HepG2 (cell line): ENCODE data around the gene FOXD1. TPM values are rescaled to one million over a fixed set of nuclear protein-coding genes. Genes with fewer than 3 reads are reported as not detected.

Experiments
- FOXP4 ChIP-seq: sonication (generic); formaldehyde crosslinking; IDR thresholded peaks from 2 replicates; pipeline ENCODE4 v1.4.0; 2020; ENCODE audit warnings: missing genetic modification reagents
- GMEB1 ChIP-seq: sonication (generic); formaldehyde crosslinking; IDR thresholded peaks from 2 replicates; pipeline ENCODE4 v1.5.1; 2020; ENCODE audit warnings: missing genetic modification reagents, mild to moderate bottlenecking, borderline replicate concordance
- GTF3A ChIP-seq: sonication (generic); formaldehyde crosslinking; conservative IDR thresholded peaks from 2 replicates; pipeline ENCODE4 v1.4.0; 2020; ENCODE audit warnings: mild to moderate bottlenecking, missing genetic modification reagents
- HDAC1 ChIP-seq: sonication (generic); formaldehyde crosslinking; IDR thresholded peaks from 2 replicates; pipeline ENCODE4 v1.5.1; 2020; ENCODE audit warnings: mild to moderate bottlenecking, missing genetic modification reagents
- ISL2 ChIP-seq: sonication (generic); formaldehyde crosslinking; IDR thresholded peaks from 2 replicates; pipeline ENCODE4 v1.5.0; 2020; ENCODE audit warnings: missing genetic modification reagents
- KDM2A ChIP-seq: sonication (generic); formaldehyde crosslinking; IDR thresholded peaks from 2 replicates; pipeline ENCODE4 v1.4.0; 2020; ENCODE audit warnings: low read depth, missing genetic modification reagents, borderline replicate concordance
- NCOA1 ChIP-seq: sonication (generic); formaldehyde crosslinking; IDR thresholded peaks from 2 replicates; pipeline ENCODE4 v1.9.0; 2021; ENCODE audit warnings: missing genetic modification reagents
- NR1H2 ChIP-seq: sonication (generic); formaldehyde crosslinking; IDR thresholded peaks from 2 replicates; pipeline ENCODE4 v1.8.1; 2022; ENCODE audit warnings: low read depth, missing genetic modification reagents, borderline replicate concordance
- PAXIP1 ChIP-seq: sonication (generic); formaldehyde crosslinking; conservative IDR thresholded peaks from 2 replicates; pipeline ENCODE4 v1.4.0; 2020; ENCODE audit warnings: mild to moderate bottlenecking, missing genetic modification reagents, moderate library complexity
- PBX3 ChIP-seq: sonication (generic); formaldehyde crosslinking; IDR thresholded peaks from 2 replicates; pipeline ENCODE4 v1.8.1; 2023; ENCODE audit warnings: missing genetic modification reagents, inconsistent platforms, borderline replicate concordance
- RNF2 ChIP-seq: fragments of 450-650 bp; conservative IDR thresholded peaks from 2 replicates; pipeline ENCODE4 v1.6.1; 2016; ENCODE audit warnings: low read depth
- SIX1 ChIP-seq: sonication (generic); formaldehyde crosslinking; IDR thresholded peaks from 2 replicates; pipeline ENCODE4 v1.4.0; 2020; ENCODE audit warnings: missing genetic modification reagents, borderline replicate concordance
- SNAI1 ChIP-seq: sonication (generic); formaldehyde crosslinking; IDR thresholded peaks from 2 replicates; pipeline ENCODE4 v1.5.0; 2020; ENCODE audit warnings: mild to moderate bottlenecking, missing genetic modification reagents, borderline replicate concordance
- SP1 ChIP-seq, 2 experiments: fragments of 450-650 bp in 1 of 2; sonication (generic) in 1 of 2; formaldehyde crosslinking in 1 of 2; IDR thresholded peaks; 2 replicates each; pipeline versions ENCODE4 v1.4.0 to v1.6.1; 2016 to 2020; ENCODE audit warnings: missing genetic modification reagents in 1 of 2
- SPEN ChIP-seq: sonication (generic); formaldehyde crosslinking; IDR thresholded peaks from 2 replicates; pipeline ENCODE4 v1.5.1; 2020; ENCODE audit warnings: low read depth, mild to moderate bottlenecking, missing genetic modification reagents
- ZBTB25 ChIP-seq: IDR thresholded peaks from 2 replicates; pipeline ENCODE4 v1.6.1; 2018; ENCODE audit warnings: missing genetic modification reagents
- ZNF850 ChIP-seq: sonication (generic); formaldehyde crosslinking; conservative IDR thresholded peaks from 2 replicates; pipeline ENCODE4 v1.9.0; 2021; ENCODE audit warnings: mild to moderate bottlenecking, missing genetic modification reagents
- ZSCAN12 ChIP-seq: sonication (generic); formaldehyde crosslinking; IDR thresholded peaks from 2 replicates; pipeline ENCODE4 v1.9.0; 2021; ENCODE audit warnings: mild to moderate bottlenecking, missing genetic modification reagents
- polyA plus RNA-seq, 8 experiments: library from polyadenylated mRNA; depleted of rRNA in 3 of 8; stranded (reverse) in 7 of 8; unstranded in 1 of 8; fragments of >200 nt; fragmentation: Illumina TruSeq in 4 of 8; extraction: Trizol in 4 of 8; gene quantifications; 2 replicates each; pipeline versions ENCODE4 v1.2.1 to v1.2.3, GENCODE V29; 2011 to 2016; ENCODE audit warnings: low read depth in 4 of 8, missing spikeins in 1 of 8, mixed read lengths in 1 of 8; ENCODE audit not compliant: insufficient read depth in 1 of 8
- total RNA-seq, 5 experiments: library from RNA; depleted of rRNA; stranded (reverse); fragments of >200 nt; fragmentation: Illumina TruSeq; extraction: Trizol; gene quantifications; 2 replicates each; pipeline ENCODE4 v1.2.3, GENCODE V29; 2016; ENCODE audit warnings: low read depth in 1 of 5

FOXD1 gene
- total and polyA plus RNA-seq, 2 of the 13 experiments (the other 11 are each of a cell fraction or from before 2014, with no cell fraction given), result 0.04 to 0.05 TPM

GRCh38 chr5:73436535-73437100 is 12.0 kb downstream of the FOXD1 start (continued):
- TF ChIP-seq GMEB1 (no peak), SPEN (peak; percentile 60; the same call in 1 of the 2 replicates), NR1H2 (CRISPR knock-in tag) (0 out of 2 replicates have a peak, but pooled peaks have one; percentile 61), PAXIP1 (CRISPR knock-in tag) (no peak), ZNF850 (CRISPR knock-in tag) (0 out of 2 replicates have a peak, but pooled peaks have one; percentile 54), NCOA1 (no peak), SNAI1 (no peak), PBX3 (CRISPR knock-in tag) (no peak), FOXP4 (CRISPR knock-in tag) (no peak), ISL2 (no peak), HDAC1 (CRISPR knock-in tag) (peak; percentile 29; the same call in 1 of the 2 replicates), GTF3A (CRISPR knock-in tag) (no peak), KDM2A (CRISPR knock-in tag) (0 out of 2 replicates have a peak, but pooled peaks have one; percentile 16), SP1 (IDR thresholded peaks at IDR 0.05) (no peak), SP1 (CRISPR knock-in tag; IDR thresholded peaks at IDR 0.05) (no peak), ZBTB25 (CRISPR knock-in tag) (no peak), ZSCAN12 (CRISPR knock-in tag) (0 out of 2 replicates have a peak, but pooled peaks have one; percentile 44), RNF2 (no peak; the same call in 1 of the 2 replicates), SIX1 (no peak)
